Activated CD4-positive, alpha-beta T cell treated with anti-CD3 and anti-CD28 coated beads, Interleukin-2, amount 10 ng/mL, durations not matched to agents 7 days and 5 days (primary cell): ENCODE data around the gene TBC1D13. TPM values are rescaled to one million over a fixed set of nuclear protein-coding genes. Genes with fewer than 3 reads are reported as not detected.
A peak's percentile ranks its signal among the peaks of the same experiment; 100 is the strongest.
"Not testable (repeated sequence)": the region's sequence is repeated elsewhere in the genome, so short reads cannot be mapped to it uniquely, and the experiment has no call there.

Experiments
- CTCF ChIA-PET: fragments of 350-600 bp; sonication (Branson Sonifier 250); formaldehyde crosslinking; loops from one replicate; lab custom pipeline; 2021; ENCODE audit warnings: antibody characterized with exemption; lab: Charles Lee
- POLR2A ChIA-PET: fragments of 350-600 bp; sonication (Branson Sonifier 250); formaldehyde crosslinking; loops from one replicate; lab custom pipeline; 2021; ENCODE audit warnings: antibody characterized with exemption; lab: Charles Lee
- DNase-seq: peaks from one replicate; pipeline ENCODE4 v3.0.0-alpha.2; 2020
- H3K27ac Mint-ChIP-seq: one replicate; pipeline ENCODE4 v1.8.0; 2021; ENCODE audit warnings: mild to moderate bottlenecking, moderate library complexity, mixed read lengths
- H3K27me3 Mint-ChIP-seq: one replicate; pipeline ENCODE4 v1.8.0; 2021; ENCODE audit warnings: mixed read lengths
- H3K36me3 Mint-ChIP-seq: one replicate; pipeline ENCODE4 v1.8.0; 2021; ENCODE audit warnings: low read depth, mixed read lengths
- H3K4me1 Mint-ChIP-seq: one replicate; pipeline ENCODE4 v1.8.0; 2021; ENCODE audit warnings: mixed read lengths
- H3K4me3 Mint-ChIP-seq: one replicate; pipeline ENCODE4 v1.8.0; 2021; ENCODE audit warnings: mild to moderate bottlenecking, moderate library complexity, mixed read lengths
- H3K9me3 Mint-ChIP-seq: one replicate; pipeline ENCODE4 v1.8.0; 2021; ENCODE audit warnings: mixed read lengths
- total RNA-seq, 2 experiments: library from RNA; stranded (reverse); gene quantifications; one replicate each; pipeline ENCODE4 v1.2.3, GENCODE V29; 2021

TBC1D13 gene
- total RNA-seq, 2 experiments from 2014 or later = 18.4 to 21.1 TPM

DNA sequence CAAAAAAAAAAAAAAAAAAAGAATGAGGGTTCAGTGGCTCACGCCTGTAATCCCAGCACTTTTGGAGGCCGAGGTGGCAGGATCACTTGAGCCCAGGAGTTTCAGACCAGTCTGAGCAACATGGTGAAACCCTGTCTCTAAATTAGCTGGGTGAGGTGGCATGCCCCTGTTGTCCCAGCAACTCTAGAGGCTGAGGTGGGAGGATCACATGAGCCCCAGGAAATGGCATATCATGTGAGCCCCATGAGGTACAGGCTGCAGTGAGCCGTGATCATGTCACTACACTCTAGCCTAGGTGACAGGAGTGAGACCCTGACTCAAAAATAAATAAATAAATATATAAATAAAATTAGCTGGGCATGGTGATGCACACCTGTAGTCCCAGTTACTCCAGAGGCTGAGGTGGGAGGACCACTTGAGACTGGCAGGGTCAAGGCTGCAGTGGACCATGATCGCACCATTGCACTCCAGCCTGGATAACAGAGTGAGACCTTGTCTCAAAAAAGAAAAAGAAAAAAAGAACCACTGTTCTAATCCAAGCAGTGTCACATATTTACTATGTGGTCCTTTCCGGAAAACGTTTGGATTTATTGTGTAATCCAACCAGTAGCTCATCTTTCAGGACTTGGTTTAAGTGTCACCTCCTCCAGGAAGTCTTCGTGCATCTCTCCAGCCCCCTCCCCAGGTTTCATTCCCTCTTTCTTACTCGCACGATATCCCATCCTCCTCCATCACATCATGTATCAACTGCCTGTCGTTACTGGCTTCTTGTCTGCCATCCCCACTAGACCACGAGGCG lies 54.8 kb downstream of the TBC1D13 start:
- Mint-ChIP-seq H3K27me3 (no peaks in the 10 kb centered on the region), H3K36me3 (peaks cover 7% of the 10 kb centered on the region), H3K4me3 (no peak overlapping the region), H3K27ac (no peak overlapping the region), H3K4me1 (peaks cover 2% of the 10 kb centered on the region), H3K9me3 (no peaks in the 10 kb centered on the region)
- CTCF ChIA-PET = interaction anchor here (0.7 to 0.9 kb wide), 3 partner anchors 140 to 251 kb away, joined by 3 read pairs; partner anchors contain the start of gene PKN3
- POLR2A ChIA-PET = no interaction called here
- no peak for DNase-seq

DNA sequence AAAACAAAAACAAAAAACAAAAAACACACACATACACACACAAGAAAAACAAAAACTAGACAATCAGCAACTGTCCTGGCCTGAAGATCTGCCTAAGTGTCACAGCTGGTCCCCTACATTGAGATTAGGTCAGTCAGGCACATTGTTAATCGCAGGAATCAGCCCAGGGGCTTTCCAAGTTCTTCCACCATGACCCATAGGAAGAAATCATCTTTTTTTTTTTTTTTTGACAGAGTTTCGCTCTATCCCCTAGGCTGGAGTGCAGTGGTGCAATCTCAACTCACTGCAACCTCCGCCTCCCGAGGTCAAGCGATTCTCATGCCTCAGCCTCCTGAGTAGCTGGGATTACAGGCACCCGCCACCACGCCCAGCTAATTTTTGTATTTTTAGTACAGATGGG lies 56.1 kb downstream of the TBC1D13 start:
- H3K36me3 Mint-ChIP-seq, DNase-seq, POLR2A ChIA-PET, H3K4me3 Mint-ChIP-seq, H3K9me3 Mint-ChIP-seq, H3K4me1 Mint-ChIP-seq, H3K27ac Mint-ChIP-seq, H3K27me3 Mint-ChIP-seq: not testable (repeated sequence)
- CTCF ChIA-PET = interaction anchor here (0.6 kb wide), 1 partner anchor 395 kb away, joined by 3 read pairs; no protein-coding TSS in a partner anchor

DNA sequence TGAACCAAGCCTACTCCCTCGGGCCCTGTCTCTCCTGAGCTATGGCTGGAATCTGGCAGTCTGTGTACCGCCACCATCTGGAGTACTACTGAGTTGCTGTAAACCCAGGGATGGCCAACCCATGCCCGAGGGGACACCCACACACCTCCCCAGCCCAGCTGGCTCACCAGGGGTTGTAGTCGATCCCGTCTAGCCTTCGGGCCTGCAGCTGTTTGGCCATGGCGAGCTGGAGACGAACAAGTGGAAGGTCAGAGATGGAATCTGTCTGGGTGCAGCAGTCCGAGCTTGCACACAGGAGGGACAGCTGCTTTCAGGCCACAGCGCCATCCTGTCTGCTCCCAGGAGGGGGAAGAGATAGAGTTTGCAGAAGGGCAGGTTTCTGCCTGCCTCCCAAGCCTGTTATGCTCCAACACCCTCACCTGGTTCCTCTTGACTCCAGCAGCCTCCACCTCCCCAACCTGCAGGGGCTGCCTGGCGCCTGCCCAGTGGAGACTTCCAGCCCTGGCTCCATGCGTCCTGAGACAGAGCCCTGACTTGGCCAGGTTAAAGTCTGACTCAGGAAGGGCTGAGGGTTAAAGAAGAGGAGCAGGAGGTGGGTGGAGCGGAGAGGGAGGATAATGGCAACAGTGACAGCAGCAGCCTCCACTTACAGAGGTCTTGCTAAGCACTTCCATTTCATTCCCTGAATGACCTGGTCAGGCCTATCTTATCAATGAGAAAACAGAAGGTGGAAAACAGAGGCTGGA lies 58.3 kb downstream of the TBC1D13 start:
- no peak for DNase-seq
- peaks cover 2% of the 10 kb centered on the region for H3K4me1 Mint-ChIP-seq
- no peak overlapping the region for H3K4me3 Mint-ChIP-seq
- H3K27me3 Mint-ChIP-seq = no peaks in the 10 kb centered on the region
- H3K9me3 Mint-ChIP-seq = peaks cover 6% of the 10 kb centered on the region
- H3K36me3 Mint-ChIP-seq = peaks cover 5% of the 10 kb centered on the region
- ChIA-PET POLR2A (no interaction called here), CTCF (interaction anchor here (1.0 kb wide), 1 partner anchor 27 kb away, joined by 3 read pairs; the partner anchor contains the start of gene ENDOG)
- H3K27ac Mint-ChIP-seq = no peak overlapping the region

DNA sequence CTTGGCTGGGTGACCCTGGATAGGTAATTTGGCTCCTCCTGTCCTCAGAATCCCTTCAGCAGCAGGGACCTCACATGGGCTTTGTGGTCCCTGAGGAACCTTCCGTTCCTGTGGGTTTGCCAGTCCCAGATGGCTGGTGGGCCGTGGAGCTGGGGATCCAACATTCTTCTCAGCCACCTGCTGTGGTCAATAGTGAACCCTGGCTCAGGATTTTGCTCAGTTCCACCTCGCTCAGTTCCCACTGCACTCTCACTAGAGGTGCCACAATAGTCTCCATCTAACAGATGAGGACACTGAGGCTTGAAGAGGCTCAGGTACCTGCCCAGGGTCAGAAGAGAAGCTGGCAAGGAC lies 59.6 kb downstream of the TBC1D13 start:
- H3K27ac Mint-ChIP-seq = no peak overlapping the region
- H3K36me3 Mint-ChIP-seq = peaks cover 14% of the 10 kb centered on the region
- H3K27me3 Mint-ChIP-seq = no peaks in the 10 kb centered on the region
- peaks cover 2% of the 10 kb centered on the region for H3K4me1 Mint-ChIP-seq
- ChIA-PET CTCF (interaction anchor here (1.7 kb wide), 1 partner anchor 28 kb away, joined by 4 read pairs; the partner anchor contains the start of gene ENDOG), POLR2A (no interaction called here)
- H3K4me3 Mint-ChIP-seq = no peak overlapping the region
- peaks cover 19% of the 10 kb centered on the region for H3K9me3 Mint-ChIP-seq
- no peak for DNase-seq

DNA sequence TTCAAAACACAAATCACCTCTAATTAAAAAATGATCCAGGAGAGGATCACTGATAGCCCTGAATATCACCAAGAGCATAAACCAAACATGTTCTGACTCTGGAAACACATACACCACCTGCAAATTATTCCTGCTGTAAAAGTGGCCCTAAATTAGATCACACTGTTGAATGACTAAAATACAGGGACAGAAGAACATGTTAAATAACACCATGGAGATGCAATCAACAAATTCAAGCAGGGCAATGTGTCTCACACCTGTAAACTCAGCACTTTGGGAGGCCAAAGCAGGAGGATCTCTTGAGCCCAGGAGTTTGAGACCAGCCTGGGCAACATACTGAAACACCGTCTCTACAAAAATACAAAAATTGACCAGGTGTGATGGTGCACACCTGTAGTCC lies 60.8 kb downstream of the TBC1D13 start:
- H3K4me3 Mint-ChIP-seq = no peak overlapping the region
- POLR2A ChIA-PET = no interaction called here
- no peak overlapping the region for H3K27ac Mint-ChIP-seq
- no peaks in the 10 kb centered on the region for H3K4me1 Mint-ChIP-seq
- H3K27me3 Mint-ChIP-seq = no peaks in the 10 kb centered on the region
- CTCF ChIA-PET = interaction anchor here (1.7 kb wide), 1 partner anchor 30 kb away, joined by 4 read pairs; the partner anchor contains the start of gene ENDOG
- DNase-seq = no peak
- peaks cover 14% of the 10 kb centered on the region for H3K36me3 Mint-ChIP-seq
- peaks cover 19% of the 10 kb centered on the region for H3K9me3 Mint-ChIP-seq

DNA sequence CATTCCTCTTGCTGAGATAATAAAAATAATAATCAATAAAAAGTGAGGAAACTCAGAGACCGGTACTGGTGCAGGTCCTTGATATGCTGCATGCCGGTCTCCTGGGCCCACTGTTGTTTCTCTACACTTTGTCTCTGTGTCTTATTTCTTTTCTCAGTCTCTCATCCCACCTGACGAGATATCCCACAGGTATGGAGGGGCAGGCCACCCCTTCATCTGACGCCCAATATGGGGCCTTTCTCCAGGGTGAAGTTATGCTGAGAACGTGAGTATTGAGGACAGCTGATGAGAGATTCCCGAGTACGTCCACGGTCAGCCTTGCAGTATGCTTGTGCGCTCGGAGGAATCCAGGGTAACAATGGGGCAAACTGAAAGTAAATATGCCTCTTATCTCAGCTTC lies 64.0 kb downstream of the TBC1D13 start:
- H3K27ac Mint-ChIP-seq, H3K4me1 Mint-ChIP-seq, H3K4me3 Mint-ChIP-seq, POLR2A ChIA-PET, DNase-seq, H3K27me3 Mint-ChIP-seq: not testable (repeated sequence)
- Mint-ChIP-seq H3K36me3 (peaks cover 14% of the 10 kb centered on the region), H3K9me3 (peaks cover 19% of the 10 kb centered on the region)
- CTCF ChIA-PET = interaction anchor here (1.1 to 1.5 kb wide), 2 partner anchors 13 to 76 kb away, joined by 3 read pairs; no protein-coding TSS in a partner anchor

DNA sequence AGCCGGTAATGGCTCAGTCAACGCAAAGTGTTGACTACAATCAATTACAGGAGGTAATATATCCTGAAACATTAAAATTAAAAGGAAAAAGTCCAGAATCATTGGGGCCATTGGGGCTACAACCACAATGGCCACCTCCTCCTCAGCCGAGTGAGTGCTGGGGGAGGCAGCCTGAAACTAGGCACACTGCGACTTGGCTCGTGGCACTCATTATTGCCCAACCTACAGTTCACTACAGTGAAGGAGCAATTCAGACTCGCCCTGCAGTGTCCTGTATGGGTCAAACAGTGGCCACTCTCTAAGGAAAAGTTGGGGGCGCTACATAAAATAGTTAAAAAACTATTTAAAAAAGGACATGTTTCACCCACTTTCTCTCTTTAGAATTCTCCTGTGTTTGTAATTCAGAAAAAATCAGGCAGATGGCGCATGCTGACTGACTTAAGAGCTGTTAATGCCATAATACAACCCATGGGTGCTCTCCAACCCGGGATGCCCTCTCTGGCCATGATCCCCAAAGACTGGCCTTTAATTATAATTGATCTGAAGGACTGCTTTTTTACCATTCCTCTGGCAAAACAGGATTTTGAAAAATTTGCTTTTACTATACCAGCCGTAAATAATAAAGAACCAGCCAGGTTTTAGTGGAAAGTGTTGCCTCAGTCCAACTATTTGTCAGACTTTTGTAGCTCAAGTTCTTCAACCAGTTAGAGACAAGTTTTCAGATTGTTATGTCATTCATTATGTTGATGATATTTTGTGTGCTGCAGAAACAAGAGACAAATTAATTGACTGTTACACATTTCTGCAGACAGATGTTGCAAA lies 64.9 kb downstream of the TBC1D13 start:
- CTCF ChIA-PET = interaction anchor here (1.0 to 1.5 kb wide), 3 partner anchors 9 to 75 kb away, joined by 3 read pairs; no protein-coding TSS in a partner anchor
- H3K36me3 Mint-ChIP-seq = peaks cover 14% of the 10 kb centered on the region
- H3K4me1 Mint-ChIP-seq, H3K4me3 Mint-ChIP-seq, H3K27me3 Mint-ChIP-seq, H3K27ac Mint-ChIP-seq, POLR2A ChIA-PET: not testable (repeated sequence)
- peak; percentile 44 for DNase-seq
- H3K9me3 Mint-ChIP-seq = peaks cover 19% of the 10 kb centered on the region

DNA sequence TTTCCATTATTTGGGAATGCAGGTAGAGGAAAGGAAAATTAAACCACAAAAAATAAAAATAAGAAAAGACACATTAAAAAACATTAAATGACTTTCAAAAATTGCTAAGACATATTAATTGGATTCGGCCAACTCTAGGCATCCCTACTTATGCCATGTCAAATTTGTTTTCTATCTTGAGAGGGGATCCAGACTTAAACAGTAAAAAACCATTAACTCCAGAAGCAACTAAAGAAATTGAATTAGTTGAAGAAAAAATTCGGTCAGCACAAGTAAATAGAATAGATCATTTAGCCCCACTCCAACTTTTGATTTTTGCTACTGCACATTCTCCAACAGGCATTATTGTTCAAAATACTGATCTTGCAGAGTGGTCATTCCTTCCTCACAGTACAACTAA lies 65.6 kb downstream of the TBC1D13 start:
- CTCF ChIA-PET = interaction anchor here (0.7 to 1.5 kb wide), 3 partner anchors 9 to 238 kb away, joined by 3 read pairs; no protein-coding TSS in a partner anchor
- H3K4me1 Mint-ChIP-seq, H3K27ac Mint-ChIP-seq, POLR2A ChIA-PET, H3K4me3 Mint-ChIP-seq, H3K27me3 Mint-ChIP-seq, DNase-seq: not testable (repeated sequence)
- peaks cover 18% of the 10 kb centered on the region for H3K9me3 Mint-ChIP-seq
- peaks cover 14% of the 10 kb centered on the region for H3K36me3 Mint-ChIP-seq

DNA sequence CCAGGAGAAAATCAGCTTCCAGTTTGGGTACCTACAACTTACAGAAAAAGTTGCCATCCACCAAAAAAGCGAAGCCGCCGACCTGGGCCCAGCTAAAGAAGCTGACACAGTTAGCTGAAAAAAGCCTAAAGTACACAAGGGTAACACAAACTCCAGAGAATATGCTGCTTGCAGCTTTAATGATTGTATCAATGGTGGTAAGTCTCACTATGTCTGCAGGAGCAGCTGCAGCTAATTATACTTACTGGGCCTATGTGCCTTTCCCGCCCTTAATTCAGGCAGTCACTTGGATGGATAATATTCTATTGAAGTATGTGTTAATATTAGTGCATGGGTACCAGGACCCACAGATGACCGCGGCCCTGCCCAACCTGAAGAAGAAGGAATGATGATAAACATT lies 67.4 kb downstream of the TBC1D13 start:
- H3K27me3 Mint-ChIP-seq, POLR2A ChIA-PET, CTCF ChIA-PET, H3K27ac Mint-ChIP-seq, H3K4me1 Mint-ChIP-seq, H3K4me3 Mint-ChIP-seq, DNase-seq: not testable (repeated sequence)
- Mint-ChIP-seq H3K36me3 (peaks cover 14% of the 10 kb centered on the region), H3K9me3 (peaks cover 16% of the 10 kb centered on the region)

DNA sequence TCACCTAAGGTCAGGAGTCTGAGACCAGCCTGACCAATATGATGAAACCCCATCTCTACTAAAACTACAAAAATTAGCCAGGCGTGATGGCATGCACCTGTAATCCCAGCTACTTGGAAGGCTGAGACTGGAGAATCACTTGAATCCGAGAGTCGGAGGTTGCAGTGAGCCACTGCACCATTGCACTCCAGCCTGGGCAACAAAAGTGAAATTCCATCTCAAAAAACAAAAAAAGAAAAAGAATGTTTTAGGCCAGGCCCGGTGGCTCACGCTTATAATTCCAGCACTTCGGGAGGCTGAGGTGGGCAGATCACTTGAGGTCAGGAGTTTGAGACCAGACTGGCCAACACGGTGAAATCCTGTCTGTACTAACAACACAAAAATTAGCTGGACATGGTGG lies 71.4 kb downstream of the TBC1D13 start:
- H3K27me3 Mint-ChIP-seq, H3K9me3 Mint-ChIP-seq, H3K27ac Mint-ChIP-seq, H3K4me1 Mint-ChIP-seq, H3K4me3 Mint-ChIP-seq, H3K36me3 Mint-ChIP-seq, DNase-seq: not testable (repeated sequence)
- POLR2A ChIA-PET = interaction anchor here (0.7 kb wide), 1 partner anchor 51 kb away, joined by 10 read pairs; no protein-coding TSS in a partner anchor
- CTCF ChIA-PET = interaction anchor here (0.6 kb wide), 1 partner anchor 149 kb away, joined by 4 read pairs; no protein-coding TSS in a partner anchor
